Measurements from ENCODE around the gene CAP2. TPM values are rescaled to one million over a fixed set of nuclear protein-coding genes. Genes with fewer than 3 reads are reported as not detected.

CAP2 gene
- total RNA-seq, 3 donors from 2014 or later = 2.2 to 56.1 (median 3.4) TPM

DNA sequence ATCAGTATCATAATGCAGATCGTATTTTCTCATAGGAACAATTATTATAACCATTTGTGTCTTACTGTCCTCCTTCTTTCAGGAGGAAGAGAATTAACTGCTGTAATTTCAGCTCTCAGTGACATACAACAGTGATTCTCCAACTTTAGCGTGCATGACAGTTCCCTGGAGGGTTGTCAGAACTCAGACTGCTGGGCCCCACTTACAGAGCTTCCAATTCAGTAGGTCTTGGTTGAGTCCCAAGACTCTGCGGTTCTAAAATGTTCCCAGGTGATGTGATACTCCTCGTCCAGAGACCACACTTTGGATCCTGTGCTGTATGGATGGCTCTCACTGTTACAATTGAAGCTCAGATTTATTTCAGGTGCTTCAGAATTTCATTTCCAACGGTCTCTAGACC lies 72.8 kb downstream of the CAP2 start:
- no peak for ATAC-seq
- H3K4me1 ChIP-seq (ENCODE audit: low read depth) = no peaks in the 10 kb centered on the region
- no peak for DNase-seq
- no peak overlapping the region for H3K4me3 ChIP-seq
- H3K36me3 ChIP-seq (ENCODE audit: low read depth) = no peaks in the 10 kb centered on the region
- H3K9me3 ChIP-seq = no peaks in the 10 kb centered on the region
- intact Hi-C loops (cut with DNase I, micrococcal nuclease) = no loop called here
- TF ChIP-seq, protein P1, sequence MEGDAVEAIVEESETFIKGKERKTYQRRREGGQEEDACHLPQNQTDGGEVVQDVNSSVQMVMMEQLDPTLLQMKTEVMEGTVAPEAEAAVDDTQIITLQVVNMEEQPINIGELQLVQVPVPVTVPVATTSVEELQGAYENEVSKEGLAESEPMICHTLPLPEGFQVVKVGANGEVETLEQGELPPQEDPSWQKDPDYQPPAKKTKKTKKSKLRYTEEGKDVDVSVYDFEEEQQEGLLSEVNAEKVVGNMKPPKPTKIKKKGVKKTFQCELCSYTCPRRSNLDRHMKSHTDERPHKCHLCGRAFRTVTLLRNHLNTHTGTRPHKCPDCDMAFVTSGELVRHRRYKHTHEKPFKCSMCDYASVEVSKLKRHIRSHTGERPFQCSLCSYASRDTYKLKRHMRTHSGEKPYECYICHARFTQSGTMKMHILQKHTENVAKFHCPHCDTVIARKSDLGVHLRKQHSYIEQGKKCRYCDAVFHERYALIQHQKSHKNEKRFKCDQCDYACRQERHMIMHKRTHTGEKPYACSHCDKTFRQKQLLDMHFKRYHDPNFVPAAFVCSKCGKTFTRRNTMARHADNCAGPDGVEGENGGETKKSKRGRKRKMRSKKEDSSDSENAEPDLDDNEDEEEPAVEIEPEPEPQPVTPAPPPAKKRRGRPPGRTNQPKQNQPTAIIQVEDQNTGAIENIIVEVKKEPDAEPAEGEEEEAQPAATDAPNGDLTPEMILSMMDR (IDR thresholded peaks at IDR 0.05) = no peak

DNA sequence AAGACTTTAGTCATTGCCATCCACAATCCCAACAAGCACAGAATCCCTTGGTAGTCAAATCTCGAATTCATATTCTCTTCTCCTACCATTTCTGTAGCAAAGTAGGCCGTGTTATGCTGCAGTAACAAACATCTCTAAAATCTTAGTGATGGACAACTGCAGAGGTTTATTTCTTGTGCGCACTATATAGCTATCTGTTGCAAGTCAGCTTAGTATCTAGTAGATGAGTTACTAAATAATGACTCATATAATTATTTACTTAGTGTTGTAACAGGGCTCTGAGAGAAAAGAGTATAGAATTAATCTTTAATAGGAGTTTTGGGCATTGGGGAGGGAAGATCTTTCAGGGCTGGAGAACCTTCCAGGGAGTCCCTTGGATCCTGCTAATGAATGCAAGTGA lies 73.3 kb downstream of the CAP2 start:
- H3K9me3 ChIP-seq = no peaks in the 10 kb centered on the region
- TF ChIP-seq, protein P1 (IDR thresholded peaks at IDR 0.05) = no peak
- intact Hi-C loops (cut with DNase I, micrococcal nuclease) = no loop called here
- no peaks in the 10 kb centered on the region for H3K36me3 ChIP-seq (ENCODE audit: low read depth)
- ATAC-seq = no peak
- no peak overlapping the region for H3K4me3 ChIP-seq
- no peak for DNase-seq
- H3K4me1 ChIP-seq (ENCODE audit: low read depth) = no peaks in the 10 kb centered on the region

DNA sequence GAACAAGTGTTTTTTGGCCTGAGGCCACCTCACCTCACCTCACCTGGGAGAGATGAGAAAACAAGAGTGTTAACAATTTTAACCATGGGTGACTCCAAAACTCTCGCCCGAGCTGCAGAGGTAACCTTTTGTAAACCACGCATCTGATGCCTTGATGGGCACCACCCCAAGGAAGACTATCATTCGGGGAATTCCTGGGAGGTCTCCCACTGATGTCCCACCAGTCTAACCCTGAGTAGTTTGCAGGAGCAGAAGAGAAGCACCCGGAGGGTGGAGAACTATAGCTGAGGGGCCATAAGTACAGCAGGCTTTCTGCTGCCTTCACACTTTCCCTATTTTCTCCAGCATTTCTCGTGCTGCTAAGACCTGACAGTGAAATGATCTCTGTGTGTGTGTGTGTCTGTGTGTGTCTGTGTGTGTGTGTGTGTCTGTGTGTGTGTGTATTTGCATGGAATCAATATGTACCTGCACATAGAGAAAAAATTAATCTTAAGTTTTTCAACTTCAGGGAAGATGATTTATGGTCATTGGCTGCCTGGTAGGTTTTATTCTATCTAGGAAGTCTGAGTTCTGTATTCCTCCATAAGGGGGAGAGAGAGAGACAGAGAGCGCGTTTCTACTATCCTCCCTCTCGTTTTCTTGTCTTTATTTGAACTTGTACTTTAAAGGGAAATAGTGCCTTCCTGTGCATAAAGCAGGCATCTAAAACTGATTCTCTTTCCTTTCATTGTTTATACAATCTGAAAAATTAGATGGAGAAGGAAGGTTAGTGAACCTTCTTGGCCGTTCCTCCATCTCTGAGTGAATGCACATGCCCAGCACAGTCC lies 75.8 kb downstream of the CAP2 start:
- no peak overlapping the region for H3K4me3 ChIP-seq
- no peaks in the 10 kb centered on the region for H3K9me3 ChIP-seq
- DNase-seq (no peak), ATAC-seq (no peak)
- peaks cover 6% of the 10 kb centered on the region for H3K4me1 ChIP-seq (ENCODE audit: low read depth)
- no peaks in the 10 kb centered on the region for H3K36me3 ChIP-seq (ENCODE audit: low read depth)
- TF ChIP-seq, protein P1 (IDR thresholded peaks at IDR 0.05) = no peak
- intact Hi-C loops (cut with DNase I, micrococcal nuclease) = no loop called here

DNA sequence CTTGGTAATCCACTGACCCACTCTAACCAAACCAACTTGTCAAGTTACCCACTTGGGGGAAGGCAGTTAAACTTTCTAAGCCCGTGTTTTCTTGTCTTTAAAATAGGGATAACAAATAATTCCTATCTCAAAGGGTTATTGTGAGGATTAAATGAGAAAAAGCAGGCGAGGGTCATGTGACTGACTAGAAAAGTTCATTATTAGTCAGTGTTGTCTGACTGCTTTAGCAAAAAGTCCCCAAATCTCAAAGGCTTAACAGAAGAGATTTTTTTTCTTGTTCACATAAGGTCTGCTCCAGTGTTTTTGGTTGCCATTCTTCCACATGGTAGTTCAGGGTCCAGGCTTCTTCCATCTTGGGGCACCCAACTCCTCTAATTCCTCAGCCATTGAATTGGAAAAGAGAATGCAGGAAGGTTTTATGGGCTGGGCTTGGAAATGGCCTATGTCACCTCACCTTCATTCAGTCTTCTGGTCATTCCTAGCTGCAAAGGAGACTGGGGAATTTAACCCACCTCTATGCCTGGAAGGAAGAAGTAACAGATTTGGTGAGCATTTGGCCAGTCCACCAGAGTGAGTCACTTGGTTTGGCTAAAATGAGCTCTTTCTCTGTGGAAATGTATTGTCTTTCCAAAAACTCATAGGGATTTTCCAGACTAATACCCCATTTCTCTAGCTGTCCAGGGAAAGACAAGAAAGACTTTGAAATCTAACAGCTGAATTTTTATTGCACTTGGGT lies 77.0 kb downstream of the CAP2 start:
- TF ChIP-seq, protein P1 (IDR thresholded peaks at IDR 0.05) = no peak
- H3K4me3 ChIP-seq = no peak overlapping the region
- ATAC-seq (no peak), DNase-seq (no peak)
- no peaks in the 10 kb centered on the region for H3K36me3 ChIP-seq (ENCODE audit: low read depth)
- peaks cover 6% of the 10 kb centered on the region for H3K4me1 ChIP-seq (ENCODE audit: low read depth)
- no peaks in the 10 kb centered on the region for H3K9me3 ChIP-seq
- intact Hi-C loops (cut with DNase I, micrococcal nuclease) = no loop called here

DNA sequence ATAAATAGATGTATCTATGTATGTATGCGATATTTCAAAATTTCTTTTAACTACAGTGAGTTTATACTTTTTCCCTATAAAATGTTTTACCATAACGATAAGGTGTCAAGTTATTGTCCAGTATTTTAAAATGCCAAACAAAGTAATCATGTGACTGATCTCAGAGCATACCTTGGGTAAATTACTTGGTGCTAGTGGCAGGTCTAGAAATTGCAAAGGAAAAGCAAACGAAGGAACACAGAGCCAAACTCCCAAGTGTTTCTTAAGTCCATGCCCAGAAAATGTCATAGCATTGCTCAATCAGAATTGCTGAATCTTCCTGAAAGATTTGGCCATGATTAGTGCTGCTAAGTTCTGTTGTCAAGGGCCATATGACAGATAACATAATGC lies 77.5 kb downstream of the CAP2 start:
- TF ChIP-seq, protein P1 (IDR thresholded peaks at IDR 0.05) = no peak
- Histone ChIP-seq H3K4me3 (no peak overlapping the region), H3K4me1 (ENCODE audit: low read depth) (peaks cover 6% of the 10 kb centered on the region), H3K9me3 (no peaks in the 10 kb centered on the region), H3K36me3 (ENCODE audit: low read depth) (no peaks in the 10 kb centered on the region)
- intact Hi-C loops (cut with DNase I, micrococcal nuclease) = no loop called here
- no peak for DNase-seq
- peak; percentile 47 for ATAC-seq
